ENCODE data around the gene RNU2-1. TPM values are rescaled to one million over a fixed set of nuclear protein-coding genes. Genes with fewer than 3 reads are reported as not detected.
A peak's percentile ranks its signal among the peaks of the same experiment; 100 is the strongest.

RNU2-1 gene
- total and polyA plus RNA-seq, 2 of the 13 experiments (the other 11 are each of a cell fraction or from before 2014, with no cell fraction given): not detected

- TF ChIP-seq ZNF160 (CRISPR knock-in tag; IDR thresholded peaks at IDR 0.05): no peak
- no peak; the same call in 1 of the 2 replicates for TF ChIP-seq ZNF225 (CRISPR knock-in tag; IDR thresholded peaks at IDR 0.05)
- no peak; the same call in 1 of the 2 replicates for TF ChIP-seq ZIK1 (CRISPR knock-in tag; IDR thresholded peaks at IDR 0.05; ENCODE audit: borderline replicate concordance, low read depth)
- peak; percentile 89 for TF ChIP-seq MXD1 (CRISPR knock-in tag; IDR thresholded peaks at IDR 0.05)
- TF ChIP-seq HMG20B (CRISPR knock-in tag; conservative IDR thresholded peaks at IDR 0.05): 0 out of 2 replicates have a peak, but pooled peaks have one; percentile 40
- peak; percentile 61 for TF ChIP-seq RBFOX2 (IDR thresholded peaks at IDR 0.05; ENCODE audit: low read depth, low read length)
- TF ChIP-seq ZBTB39 (CRISPR knock-in tag; IDR thresholded peaks at IDR 0.05): 0 out of 2 replicates have a peak, but pooled peaks have one; percentile 48
- 0 out of 2 replicates have a peak, but pooled peaks have one; percentile 57 for TF ChIP-seq ZBTB26 (CRISPR knock-in tag; IDR thresholded peaks at IDR 0.05; ENCODE audit: borderline replicate concordance)
- peak; percentile 84 for TF ChIP-seq ZNF331 (CRISPR knock-in tag; IDR thresholded peaks at IDR 0.05)
- TF ChIP-seq ZNF232 (CRISPR knock-in tag; IDR thresholded peaks at IDR 0.05; ENCODE audit: borderline replicate concordance): peak; percentile 66
- peak; percentile 93 for TF ChIP-seq ZBTB20 (CRISPR knock-in tag; IDR thresholded peaks at IDR 0.05; ENCODE audit: borderline replicate concordance, low read depth)
- peak; percentile 84 for TF ChIP-seq RCOR2 (CRISPR knock-in tag; IDR thresholded peaks at IDR 0.05)
- no peak for TF ChIP-seq ZNF737 (CRISPR knock-in tag; IDR thresholded peaks at IDR 0.05; ENCODE audit: borderline replicate concordance)
- peak; percentile 92 for TF ChIP-seq ZC3H13 (CRISPR knock-in tag; IDR thresholded peaks at IDR 0.05)
- peak; percentile 82; the same call in 1 of the 2 replicates for TF ChIP-seq ZNF251 (CRISPR knock-in tag; IDR thresholded peaks at IDR 0.05)
- peak; percentile 80 for TF ChIP-seq CREM (IDR thresholded peaks at IDR 0.05)
- no peak for TF ChIP-seq CREM (CRISPR knock-in tag; IDR thresholded peaks at IDR 0.05)
- TF ChIP-seq KMT2A (CRISPR knock-in tag; IDR thresholded peaks at IDR 0.05): peak; percentile 34; the same call in 1 of the 2 replicates
- TF ChIP-seq ZNF207 (IDR thresholded peaks at IDR 0.05; ENCODE audit: borderline replicate concordance): no peak
- TF ChIP-seq ZNF451 (CRISPR knock-in tag; IDR thresholded peaks at IDR 0.05): peak; percentile 78; the same call in 1 of the 2 replicates
- peak; percentile 78 for TF ChIP-seq POLR2G (IDR thresholded peaks at IDR 0.05; ENCODE audit: low read depth, low read length)
- peak; percentile 59 for TF ChIP-seq CBX1 (IDR thresholded peaks at IDR 0.05; ENCODE audit: low read depth)
- TF ChIP-seq PAWR (CRISPR knock-in tag; IDR thresholded peaks at IDR 0.05; ENCODE audit: borderline replicate concordance): peak; percentile 78; the same call in 1 of the 2 replicates
- TF ChIP-seq EZH2 (conservative IDR thresholded peaks at IDR 0.05; ENCODE audit: low read depth, low read length): no peak
- peak; percentile 68; the same call in 1 of the 2 replicates for TF ChIP-seq SIN3A (IDR thresholded peaks at IDR 0.05; ENCODE audit: borderline replicate concordance, low read depth, low read length)
Measured at GRCh38 chr17:43216762-43217613, 16.8 kb downstream of the RNU2-1 start (continued).
